Measurements from ENCODE around the gene SMIM8. TPM values are rescaled to one million over a fixed set of nuclear protein-coding genes. Genes with fewer than 3 reads are reported as not detected.

The SMIM8 gene
- total and polyA plus RNA-seq, 10 of the 15 experiments (the other 5 are each of a cell fraction or from before 2014, with no cell fraction given) = 6.2 to 45.8 (median 10.4) TPM

DNA sequence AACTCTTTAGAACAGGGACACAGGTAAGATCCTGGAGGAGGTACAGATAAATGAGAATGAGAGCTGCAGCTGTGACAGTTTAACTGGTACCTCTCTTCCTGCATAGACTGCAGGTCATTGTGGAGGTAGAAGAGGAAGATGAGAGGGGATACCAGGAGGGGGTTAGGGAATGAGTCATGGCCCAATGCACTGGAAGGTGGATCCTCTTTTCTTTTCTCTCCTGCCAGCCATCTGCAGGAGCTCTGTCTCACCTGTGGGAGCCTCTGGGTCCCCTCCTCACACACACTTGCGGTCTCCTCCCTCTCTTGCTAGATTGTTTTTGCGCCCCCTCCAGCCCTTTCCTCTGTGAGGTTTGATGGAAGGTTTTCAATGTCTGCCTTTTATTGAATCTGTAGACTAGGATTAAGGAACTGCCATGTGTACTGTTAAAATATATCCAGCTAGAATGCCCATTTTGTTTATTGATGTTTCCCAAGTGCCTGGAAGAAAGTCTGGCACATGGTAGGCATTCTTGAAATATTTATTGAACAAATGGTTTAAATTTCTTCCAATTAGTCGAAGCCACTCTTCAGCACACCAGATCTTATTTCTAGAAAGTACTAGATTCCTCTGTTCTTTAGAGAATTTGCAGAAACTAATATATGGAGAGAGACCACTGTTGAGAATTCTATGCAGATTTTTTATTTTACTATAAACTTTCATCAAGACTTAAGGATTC is 35.2 kb downstream of the SMIM8 start (continued):
- no peak for TF ChIP-seq CBFB (IDR thresholded peaks at IDR 0.05; ENCODE audit: low read depth)

DNA sequence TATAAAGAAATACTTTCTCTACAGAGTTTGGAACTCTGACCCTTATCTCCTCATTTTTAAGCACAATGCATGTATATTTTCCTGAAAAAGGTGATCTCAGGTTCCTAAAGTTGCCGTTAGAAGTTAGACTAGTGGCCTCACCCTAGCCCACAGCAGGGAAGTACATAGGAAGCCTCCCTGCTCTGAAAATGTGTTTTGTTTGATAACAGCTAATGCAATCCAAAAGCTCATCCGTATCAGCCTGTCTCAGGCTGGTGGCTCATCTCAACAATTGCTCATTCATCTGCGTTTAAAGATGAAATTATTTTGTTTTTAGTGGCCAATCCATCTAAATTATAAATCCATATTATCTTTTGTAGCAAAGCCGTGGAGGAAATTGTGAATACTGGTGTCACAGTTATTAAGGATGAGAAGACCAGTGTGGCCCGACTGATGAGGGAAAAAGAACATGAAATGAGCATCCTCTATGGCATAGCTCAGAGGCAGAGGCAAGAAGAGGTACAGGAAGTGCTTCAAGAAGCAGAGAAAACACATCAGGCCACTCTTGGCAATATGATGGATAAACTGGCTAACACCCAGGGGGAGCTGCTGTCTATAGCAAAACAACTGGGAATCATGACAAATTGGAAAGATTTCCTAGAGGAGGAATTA is 42.3 kb downstream of the SMIM8 start:
- ChIA-PET RAD21 (ENCODE audit: unreplicated experiment) (no interaction called here), POLR2A (interaction anchor here (0.7 kb wide), 1 partner anchor 108 kb away, joined by 3 read pairs; no protein-coding TSS in a partner anchor), SMC1A (ENCODE audit: uncharacterized antibody, unreplicated experiment) (interaction anchor here (0.8 to 1.4 kb wide), 3 partner anchors 18 to 26 kb away, joined by 3 to 6 read pairs (median 3); no protein-coding TSS in a partner anchor), CTCF (interaction anchor here (1.2 kb wide), 1 partner anchor 286 kb away, joined by 3 read pairs; no protein-coding TSS in a partner anchor)
- no peaks in the 10 kb centered on the region for H3K36me3 ChIP-seq (ENCODE audit: control insufficient read depth in 2 of 2, insufficient read depth in 2 of 2, low read length in 1 of 2)
- intact Hi-C loops (cut with micrococcal nuclease; ENCODE audit: unreplicated experiment) (no loop called here), in situ Hi-C loops (cut with MboI) (no loop called here)
- H3K79me2 ChIP-seq (ENCODE audit: control insufficient read depth, insufficient read depth, low read length) = no peaks in the 10 kb centered on the region
- peaks cover 1% of the 10 kb centered on the region; the same call in 2 of the 3 replicates for H3K9me3 ChIP-seq (replicated peaks; ENCODE audit: control insufficient read depth, insufficient read depth, low read length)
- no TSS peak for BruUV-seq (replicated peaks)
- H4K20me1 ChIP-seq (ENCODE audit: control insufficient read depth, insufficient read depth) = no peaks in the 10 kb centered on the region
- ATAC-seq (no peak), FAIRE-seq (no peak), DNase-seq (ENCODE audit: low read depth, low spot score) (no peak)
- H3K4me2 ChIP-seq (ENCODE audit: control insufficient read depth, insufficient read depth) = no peak overlapping the region
- 86% methylated on average over 5 of the region's 5 CpGs for WGBS (ENCODE audit: insufficient coverage, insufficient replicate concordance, low lambda C conversion rate, missing lambda C conversion rate)
- no peak overlapping the region for H3K9ac ChIP-seq (ENCODE audit: control insufficient read depth, insufficient read depth, low read length)
- no peaks in the 10 kb centered on the region for H3K27me3 ChIP-seq (replicated peaks in 1 of 2; ENCODE audit: control insufficient read depth in 2 of 2, insufficient read depth in 2 of 2, low read length in 1 of 2)
- H2AFZ ChIP-seq (ENCODE audit: control insufficient read depth, low read depth, low read length) = no peak overlapping the region
- no peak overlapping the region for H3K27ac ChIP-seq (ENCODE audit: control insufficient read depth, insufficient read depth)
- TF ChIP-seq TCF12 (IDR thresholded peaks at IDR 0.05; ENCODE audit: low read depth, low read length) (no peak), NKRF (conservative IDR thresholded peaks at IDR 0.05) (no peak), NFYB (IDR thresholded peaks at IDR 0.05; ENCODE audit: insufficient read depth, low read depth, low read length) (no peak), YBX1 (IDR thresholded peaks at IDR 0.05) (no peak), SUZ12 (IDR thresholded peaks at IDR 0.05; ENCODE audit: unreplicated experiment) (no peak), KLF5 (IDR thresholded peaks at IDR 0.05; ENCODE audit: partially characterized antibody) (no peak)
- TF ChIP-seq, protein P1, sequence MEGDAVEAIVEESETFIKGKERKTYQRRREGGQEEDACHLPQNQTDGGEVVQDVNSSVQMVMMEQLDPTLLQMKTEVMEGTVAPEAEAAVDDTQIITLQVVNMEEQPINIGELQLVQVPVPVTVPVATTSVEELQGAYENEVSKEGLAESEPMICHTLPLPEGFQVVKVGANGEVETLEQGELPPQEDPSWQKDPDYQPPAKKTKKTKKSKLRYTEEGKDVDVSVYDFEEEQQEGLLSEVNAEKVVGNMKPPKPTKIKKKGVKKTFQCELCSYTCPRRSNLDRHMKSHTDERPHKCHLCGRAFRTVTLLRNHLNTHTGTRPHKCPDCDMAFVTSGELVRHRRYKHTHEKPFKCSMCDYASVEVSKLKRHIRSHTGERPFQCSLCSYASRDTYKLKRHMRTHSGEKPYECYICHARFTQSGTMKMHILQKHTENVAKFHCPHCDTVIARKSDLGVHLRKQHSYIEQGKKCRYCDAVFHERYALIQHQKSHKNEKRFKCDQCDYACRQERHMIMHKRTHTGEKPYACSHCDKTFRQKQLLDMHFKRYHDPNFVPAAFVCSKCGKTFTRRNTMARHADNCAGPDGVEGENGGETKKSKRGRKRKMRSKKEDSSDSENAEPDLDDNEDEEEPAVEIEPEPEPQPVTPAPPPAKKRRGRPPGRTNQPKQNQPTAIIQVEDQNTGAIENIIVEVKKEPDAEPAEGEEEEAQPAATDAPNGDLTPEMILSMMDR (IDR thresholded peaks at IDR 0.05 in 2 of 3, conservative IDR thresholded peaks at IDR 0.05 in 1 of 3; ENCODE audit: control insufficient read depth in 2 of 3, extremely low read depth in 1 of 3, insufficient read depth in 1 of 3, low read depth in 3 of 3, low read length in 3 of 3) = no peak
- TF ChIP-seq, protein P2, sequence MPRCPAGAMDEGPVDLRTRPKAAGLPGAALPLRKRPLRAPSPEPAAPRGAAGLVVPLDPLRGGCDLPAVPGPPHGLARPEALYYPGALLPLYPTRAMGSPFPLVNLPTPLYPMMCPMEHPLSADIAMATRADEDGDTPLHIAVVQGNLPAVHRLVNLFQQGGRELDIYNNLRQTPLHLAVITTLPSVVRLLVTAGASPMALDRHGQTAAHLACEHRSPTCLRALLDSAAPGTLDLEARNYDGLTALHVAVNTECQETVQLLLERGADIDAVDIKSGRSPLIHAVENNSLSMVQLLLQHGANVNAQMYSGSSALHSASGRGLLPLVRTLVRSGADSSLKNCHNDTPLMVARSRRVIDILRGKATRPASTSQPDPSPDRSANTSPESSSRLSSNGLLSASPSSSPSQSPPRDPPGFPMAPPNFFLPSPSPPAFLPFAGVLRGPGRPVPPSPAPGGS (IDR thresholded peaks at IDR 0.05; ENCODE audit: borderline replicate concordance, insufficient read depth, low read depth, low read length, poor library complexity, severe bottlenecking) = no peak
- no peak overlapping the region for H3K4me3 ChIP-seq
- H3K4me1 ChIP-seq (ENCODE audit: control insufficient read depth, insufficient read depth, low read length) = 0 out of 2 replicates have a peak, but pooled peaks cover 2% of the 10 kb centered on the region

Measured in GM12878 (cell line).